Dermis blood vessel endothelial cell (primary cell): ENCODE data around the gene MICOS13. TPM values are rescaled to one million over a fixed set of nuclear protein-coding genes. Genes with fewer than 3 reads are reported as not detected.

Source experiments
- DNase-seq: peaks from one replicate; pipeline ENCODE4 v3.0.0; 2010
- total RNA-seq: library from RNA; depleted of rRNA; stranded (reverse); fragments of >200 nt; gene quantifications from 2 replicates; pipeline ENCODE4 v1.2.3, GENCODE V29; 2014

The MICOS13 gene
- total RNA-seq, 1 donor from 2014 or later, result 22.3 TPM

DNA sequence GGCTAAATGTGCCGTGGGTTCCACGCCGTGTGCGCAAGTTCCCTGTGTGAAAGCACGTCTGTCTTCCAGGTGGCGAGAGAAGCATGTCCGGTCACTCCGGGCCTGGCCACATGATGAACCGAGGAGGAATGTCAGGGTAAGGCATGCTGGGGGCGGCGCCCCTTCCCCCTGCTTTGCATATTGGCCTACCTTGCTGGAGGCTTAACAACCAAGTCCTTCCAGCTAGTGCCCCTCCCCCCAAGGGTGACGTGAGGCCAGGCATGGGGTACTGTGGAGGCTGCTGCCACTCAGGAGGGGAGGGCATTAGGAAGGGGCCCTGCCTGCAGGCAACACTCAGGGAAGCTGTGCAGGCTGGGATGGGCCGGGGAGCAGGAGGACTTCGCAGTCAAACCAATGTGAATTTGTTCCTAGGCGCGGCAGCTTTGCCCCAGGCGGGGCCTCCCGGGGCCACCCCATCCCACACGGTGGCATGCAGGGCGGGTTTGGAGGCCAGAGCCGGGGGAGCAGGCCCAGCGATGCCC, 12.5 kb downstream of the MICOS13 start:
- DNase-seq, result no peak

DNA sequence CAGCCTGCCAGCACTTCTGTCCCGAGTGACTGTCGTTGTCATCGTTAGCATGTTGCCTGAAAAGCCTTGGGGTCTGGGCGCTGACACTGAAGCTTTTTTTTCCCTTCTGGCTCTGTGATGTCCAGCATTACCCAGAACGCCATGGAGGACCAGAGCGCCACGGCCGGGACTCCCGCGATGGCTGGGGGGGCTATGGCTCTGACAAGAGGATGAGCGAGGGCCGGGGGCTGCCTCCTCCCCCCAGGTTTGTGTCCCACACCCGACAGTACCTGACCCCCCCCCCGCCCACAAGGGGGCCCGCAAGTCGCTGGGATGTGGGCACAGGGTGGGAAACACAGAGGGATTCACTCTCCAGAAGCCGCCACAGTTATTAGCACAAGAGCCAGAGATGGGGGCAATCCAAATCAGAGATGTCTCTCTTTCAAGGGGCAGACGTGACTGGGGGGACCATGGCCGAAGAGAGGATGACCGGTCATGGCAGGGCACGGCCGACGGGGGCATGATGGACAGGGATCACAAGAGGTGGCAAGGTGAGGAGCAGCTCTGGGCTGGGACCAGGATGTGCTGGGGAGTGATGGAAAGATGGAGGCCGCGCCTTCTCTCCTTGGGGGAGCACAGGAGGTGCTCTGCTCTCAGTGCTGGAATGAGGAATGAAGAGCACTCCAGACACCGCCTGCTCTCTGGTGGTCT, 13.2 kb downstream of the MICOS13 start:
- DNase-seq, result no peak

DNA sequence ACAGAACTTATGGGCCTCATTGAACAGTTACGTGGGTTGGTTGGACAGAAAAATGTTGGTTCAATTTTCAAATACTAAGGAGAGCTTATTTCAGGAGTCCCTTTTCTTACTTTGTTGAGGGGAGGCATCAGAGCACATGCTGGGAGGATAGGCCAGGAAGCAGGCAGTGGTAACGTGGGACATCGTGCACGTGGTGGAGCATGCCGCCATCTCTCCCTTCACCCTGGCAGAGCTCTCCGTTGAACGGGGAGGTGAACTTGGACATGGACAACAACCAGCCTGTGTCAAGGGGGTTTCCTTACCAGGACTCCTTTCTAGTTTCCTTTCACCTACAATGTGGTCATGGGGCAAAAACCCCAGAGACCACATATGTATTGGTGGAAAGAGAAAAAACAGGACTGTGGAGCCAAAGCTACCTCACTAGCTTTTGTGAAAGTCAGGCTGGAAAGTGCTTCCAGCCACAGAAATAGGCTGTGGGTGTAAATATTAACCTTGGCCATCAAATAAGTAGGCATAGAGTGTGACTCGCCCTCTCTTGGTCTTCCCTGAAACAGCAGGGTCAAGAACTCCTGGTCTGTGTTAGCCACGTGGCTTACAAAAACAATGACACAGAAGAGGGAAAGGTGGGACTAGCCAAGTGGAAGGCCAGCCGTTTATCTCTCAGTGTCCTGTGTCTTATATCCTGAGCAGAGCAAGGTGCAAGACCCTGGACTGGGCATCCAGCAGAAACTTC, 14.4 kb downstream of the MICOS13 start:
- DNase-seq, result peak; percentile 72

DNA sequence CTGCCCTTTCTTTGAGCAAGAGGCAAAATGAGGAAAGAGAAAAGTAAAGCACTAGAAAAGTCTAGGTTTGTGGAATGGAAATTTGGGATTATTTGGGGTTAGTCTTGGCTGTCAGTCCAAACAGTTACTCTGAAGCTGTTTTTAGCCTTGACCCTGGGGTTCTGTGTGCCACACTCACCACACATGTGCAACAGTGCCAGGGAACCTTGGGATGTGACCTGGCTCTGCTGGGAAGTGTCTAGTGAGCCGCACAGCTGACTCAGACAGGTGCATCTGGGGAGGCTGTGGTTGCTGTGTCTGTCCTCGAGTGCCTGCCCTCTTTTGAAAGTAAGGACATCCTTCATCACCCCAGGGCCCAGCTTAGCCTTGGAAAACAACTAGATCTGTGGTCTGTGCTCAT, 15.8 kb downstream of the MICOS13 start:
- DNase-seq, result no peak

- DNase-seq, result no peak
Observed at GRCh38 chr19:5663904-5664303, 16.4 kb downstream of the MICOS13 start.

- no peak for DNase-seq
Observed at GRCh38 chr19:5661483-5661882, 18.8 kb downstream of the MICOS13 start.

DNA sequence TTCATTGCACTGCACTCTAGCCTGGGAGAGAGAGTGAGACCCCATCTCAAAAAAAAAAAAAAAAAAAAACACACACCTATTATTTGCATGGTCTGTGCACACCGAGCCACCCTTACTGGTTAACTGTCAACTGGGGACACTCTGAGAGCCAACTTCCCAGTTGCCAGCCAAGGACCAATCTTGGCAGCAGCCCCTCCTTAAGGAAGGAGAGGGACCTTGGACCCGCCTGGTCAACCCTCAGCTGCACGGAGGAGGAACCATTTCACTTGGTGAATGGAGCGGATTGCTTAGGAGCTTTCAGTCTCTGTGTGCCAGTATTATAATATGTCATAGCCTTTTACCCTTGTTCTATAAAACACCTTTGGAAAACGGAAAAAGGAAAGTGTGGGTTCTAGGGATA, 24.9 kb downstream of the MICOS13 start:
- no peak for DNase-seq

- DNase-seq, result no peak
Observed at GRCh38 chr19:5654931-5655330, 25.4 kb downstream of the MICOS13 start.

- no peak for DNase-seq
Observed at GRCh38 chr19:5652261-5652660, 28.1 kb downstream of the MICOS13 start.

GRCh38 chr19:5651361-5651760, 29.0 kb downstream of the MICOS13 start:
- no peak for DNase-seq

DNA sequence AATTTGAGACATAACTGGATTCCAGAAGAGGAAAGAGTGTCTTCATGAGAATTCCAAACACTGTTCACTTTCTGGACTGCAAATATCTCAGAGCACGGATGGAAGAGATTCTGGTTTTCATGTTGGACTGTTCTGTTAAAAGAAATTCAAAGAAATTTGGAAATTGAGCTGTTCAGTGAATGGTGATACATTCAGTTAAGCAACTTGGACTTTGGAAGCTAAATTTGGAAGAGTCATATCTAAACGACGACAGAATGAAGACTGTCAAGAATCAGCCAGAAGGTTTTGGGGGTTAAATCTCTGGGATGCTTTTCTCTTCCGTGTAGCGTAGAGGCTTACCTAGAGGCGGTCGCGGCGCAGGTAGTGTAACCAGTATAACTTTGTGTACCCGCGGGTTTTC, 31.9 kb downstream of the MICOS13 start:
- DNase-seq, result no peak

DNA sequence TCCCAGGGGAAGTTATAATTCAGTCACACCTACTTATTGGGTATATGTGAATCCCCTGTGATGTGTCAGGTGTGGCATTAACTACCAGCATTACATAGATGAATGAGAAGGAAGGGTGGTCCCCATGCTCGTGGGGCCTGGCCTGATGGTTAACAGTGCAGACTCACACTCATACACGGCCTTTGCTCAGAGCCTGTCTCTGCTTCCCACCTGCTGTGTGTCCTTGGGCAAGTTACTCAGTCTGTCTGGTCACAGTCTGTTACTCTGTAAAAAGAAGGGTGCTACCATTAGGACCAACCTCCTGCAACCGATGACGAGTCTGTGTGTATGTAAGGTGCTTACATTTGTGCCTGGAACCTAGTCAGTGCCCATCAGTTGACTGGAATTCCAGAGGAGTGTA, 33.6 kb downstream of the MICOS13 start:
- no peak for DNase-seq

DNA sequence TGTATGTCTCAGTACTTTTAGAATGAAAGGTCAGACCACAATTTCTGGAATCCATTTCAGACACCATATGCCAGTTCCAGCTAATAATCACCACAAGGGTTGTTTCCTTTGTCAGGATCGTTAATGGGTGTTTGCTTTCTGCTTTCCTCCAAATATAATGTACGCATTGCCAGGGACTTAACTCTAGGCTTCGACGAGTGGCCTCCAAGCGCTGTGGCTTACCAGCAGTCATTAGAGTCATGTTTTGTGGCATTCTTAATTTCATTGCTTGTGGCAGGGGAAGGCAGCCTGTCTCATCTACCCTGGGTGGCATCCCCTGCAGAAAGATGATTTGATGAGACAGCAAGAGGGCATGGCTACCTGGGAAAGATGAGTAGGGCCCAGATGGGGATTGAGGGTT, 34.9 kb downstream of the MICOS13 start:
- no peak for DNase-seq

- DNase-seq, result no peak
Observed at GRCh38 chr19:5644037-5644436, 36.3 kb downstream of the MICOS13 start.

DNA sequence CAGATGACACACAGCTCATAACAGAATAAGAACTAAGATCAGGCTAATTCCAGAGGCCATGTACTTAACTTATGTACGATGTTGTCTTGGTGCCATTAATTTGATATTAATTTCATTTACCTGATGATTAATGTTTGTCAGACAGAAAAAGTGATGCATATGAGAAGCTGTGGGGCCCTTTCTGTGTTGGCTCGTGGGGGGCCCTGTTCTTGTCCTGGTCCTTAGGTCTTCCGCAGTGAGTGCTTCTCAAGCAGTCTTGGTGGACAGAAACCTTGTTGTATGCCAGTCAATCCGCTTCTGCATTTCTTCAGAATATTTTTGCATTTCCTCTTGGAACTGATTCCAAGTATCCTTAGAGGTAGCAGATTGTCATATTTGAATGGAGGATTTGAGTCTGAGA, 37.3 kb downstream of the MICOS13 start:
- no peak for DNase-seq

GRCh38 chr19:5642204-5642603, 38.1 kb downstream of the MICOS13 start:
- no peak for DNase-seq

- no peak for DNase-seq
Observed at GRCh38 chr19:5641171-5641570, 39.1 kb downstream of the MICOS13 start.

DNA sequence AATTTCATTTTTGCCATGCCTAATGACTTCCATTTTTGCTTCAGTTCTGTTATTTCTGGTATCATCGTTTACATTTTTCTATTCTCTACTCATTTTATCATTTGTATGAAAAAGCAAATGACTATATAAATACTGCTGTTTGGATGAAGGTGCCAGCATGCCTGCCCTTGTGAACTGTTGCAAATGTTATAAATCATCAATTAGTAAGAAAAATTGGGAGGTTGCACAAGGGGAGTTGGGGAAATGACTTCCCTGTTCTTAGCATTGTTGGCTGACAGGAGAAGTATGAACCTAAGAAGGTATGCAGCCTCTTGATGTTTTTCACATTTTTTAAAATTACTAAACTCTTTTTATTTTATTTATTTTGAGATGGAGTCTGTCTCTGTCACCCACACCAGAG, 42.3 kb downstream of the MICOS13 start:
- no peak for DNase-seq

DNA sequence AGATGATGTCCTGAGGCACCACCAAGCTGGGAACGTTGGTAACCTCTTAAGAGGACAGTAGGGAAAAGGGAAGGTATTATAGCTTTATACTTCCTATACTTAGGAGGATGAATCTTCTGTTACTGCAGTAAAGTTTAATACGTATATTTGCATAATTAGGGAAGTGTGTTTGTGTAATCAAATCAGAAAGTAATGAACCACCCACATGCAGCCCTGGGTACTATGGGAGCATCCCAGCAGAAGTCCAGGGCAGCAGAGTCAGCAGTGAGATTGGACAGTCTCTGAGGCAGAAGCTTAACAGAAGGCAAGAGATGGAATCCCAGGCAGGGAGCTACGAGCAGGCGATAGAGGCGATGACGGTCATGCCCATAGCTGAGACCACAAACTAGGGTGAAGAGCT, 44.9 kb downstream of the MICOS13 start:
- no peak for DNase-seq

DNA sequence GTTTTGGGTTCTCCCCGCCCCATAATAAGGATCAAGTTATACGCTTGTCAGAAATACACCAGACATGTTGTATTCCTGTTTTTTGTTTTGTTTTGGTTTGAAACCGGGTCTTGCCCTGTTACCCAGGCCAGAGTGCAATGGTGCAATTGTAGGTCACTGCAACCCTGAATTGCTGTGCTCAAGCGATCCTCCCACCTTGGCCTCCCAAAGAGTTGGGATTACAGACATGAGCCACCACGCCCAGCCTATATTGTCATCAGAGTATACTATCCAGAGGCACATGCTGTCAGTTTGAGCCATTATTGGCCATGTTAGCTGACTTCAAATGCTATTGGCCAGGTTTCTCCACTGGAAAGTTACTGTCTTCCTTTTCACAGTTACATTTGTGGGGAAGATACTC, 47.7 kb downstream of the MICOS13 start:
- no peak for DNase-seq

- no peak for DNase-seq
Observed at GRCh38 chr19:5632241-5632612, 48.1 kb downstream of the MICOS13 start.

DNA sequence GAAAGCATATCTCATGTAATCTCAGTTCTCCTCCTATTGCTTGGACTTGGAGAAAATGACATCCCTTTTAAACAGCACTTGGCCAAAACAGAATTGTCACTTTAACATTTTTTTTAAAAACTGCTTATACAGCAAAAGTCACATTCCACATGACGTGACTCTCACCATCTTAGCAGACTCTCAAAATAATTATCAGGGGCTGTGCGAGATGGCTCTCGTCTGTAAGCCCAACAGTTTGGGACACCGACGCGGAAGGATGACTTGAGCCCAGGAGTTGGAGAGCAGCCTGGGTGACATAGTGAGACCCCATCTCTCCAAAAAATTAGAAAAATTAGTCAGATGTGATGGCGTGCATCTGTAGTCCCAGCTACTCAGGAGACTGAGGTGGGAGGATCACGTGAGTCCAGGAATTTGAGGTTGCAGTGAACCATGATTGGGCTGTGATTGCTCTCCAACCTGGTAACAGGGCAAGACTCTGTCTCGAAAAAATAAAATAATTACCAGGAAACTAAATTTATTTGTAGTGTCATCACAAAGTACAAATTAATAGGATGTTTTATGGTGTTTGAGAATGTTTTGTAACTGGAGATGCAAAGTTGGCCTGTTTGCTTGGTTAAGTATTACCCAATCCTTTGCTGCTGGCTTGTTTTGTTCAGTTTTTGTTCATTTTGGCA, 48.6 kb downstream of the MICOS13 start:
- DNase-seq, result no peak

- DNase-seq, result no peak
Observed at GRCh38 chr19:5628919-5629481, 51.3 kb downstream of the MICOS13 start.
